OCI-LY7 (cell line): ENCODE data around the gene COG7. TPM values are rescaled to one million over a fixed set of nuclear protein-coding genes. Genes with fewer than 3 reads are reported as not detected.

Source experiments
- BruUV-seq: library from RNA; stranded (reverse); fragments of 400-500 nt; replicated peaks from 2 replicates; lab custom pipeline; 2021; lab: Mats Ljungman, UMichigan
- CTCF ChIA-PET: fragments of 300-600 bp; sonication (Branson Sonifier 250); formaldehyde crosslinking; loops from one replicate; lab custom pipeline; 2022; ENCODE audit warnings: antibody characterized with exemption; ENCODE audit not compliant: unreplicated experiment; lab: Charles Lee
- POLR2A ChIA-PET: fragments of 300-600 bp; sonication (Branson Sonifier 250); formaldehyde crosslinking; loops from one replicate; lab custom pipeline; 2022; ENCODE audit warnings: antibody characterized with exemption; lab: Charles Lee
- DNase-seq: peaks from one replicate; pipeline ENCODE4 v3.0.0-alpha.2; 2015; ENCODE audit warnings: low spot score
- H2AFZ ChIP-seq: fragments of 200-600 bp; sonication (generic), shearing (Covaris generic); 2 replicates; pipeline ENCODE4 v1.6.1; 2014; ENCODE audit warnings: mild to moderate bottlenecking, antibody characterized with exemption, low read length, moderate library complexity
- H3K27ac ChIP-seq: fragments of 200-600 bp; sonication (generic); 2 replicates; pipeline ENCODE4 v1.5.1; 2014; ENCODE audit warnings: mixed run types, low read depth, mild to moderate bottlenecking, moderate library complexity, low read length, inconsistent platforms; ENCODE audit not compliant: poor library complexity, severe bottlenecking
- H3K36me3 ChIP-seq: fragments of 200-600 bp; sonication (generic); 2 replicates; pipeline ENCODE4 v1.6.1; 2014; ENCODE audit warnings: mild to moderate bottlenecking, antibody characterized with exemption, low read length, moderate library complexity, mixed read lengths; ENCODE audit not compliant: insufficient read depth
- H3K4me1 ChIP-seq: fragments of 200-600 bp; sonication (generic); 2 replicates; pipeline ENCODE4 v1.5.1; 2014; ENCODE audit warnings: mild to moderate bottlenecking, low read length; ENCODE audit not compliant: insufficient read depth, poor library complexity, severe bottlenecking
- H3K4me2 ChIP-seq: fragments of 200-600 bp; sonication (generic); 2 replicates; pipeline ENCODE4 v1.6.1; 2014; ENCODE audit warnings: mild to moderate bottlenecking, low read length
- H3K4me3 ChIP-seq: fragments of 200-600 bp; sonication (generic); 2 replicates; pipeline ENCODE4 v1.5.1; 2014; ENCODE audit warnings: mild to moderate bottlenecking, low read depth, low read length; ENCODE audit not compliant: poor library complexity, severe bottlenecking
- H3K79me2 ChIP-seq: fragments of 200-600 bp; sonication (generic); 2 replicates; pipeline ENCODE4 v1.6.1; 2016; ENCODE audit warnings: low read depth, mild to moderate bottlenecking, low read length, moderate library complexity, mixed read lengths; ENCODE audit not compliant: insufficient read depth
- H3K9me2 ChIP-seq: fragments of 200-600 bp; sonication (generic); 2 replicates; pipeline ENCODE4 v1.6.1; 2016; ENCODE audit warnings: mild to moderate bottlenecking, low read length, mixed read lengths; ENCODE audit not compliant: insufficient read depth
- H3K9me3 ChIP-seq: fragments of 200-600 bp; sonication (generic); 2 replicates; pipeline ENCODE4 v1.6.1; 2014; ENCODE audit warnings: mild to moderate bottlenecking, mixed run types, low read length, mixed read lengths
- H4K20me1 ChIP-seq: fragments of 200-600 bp; sonication (generic); 2 replicates; pipeline ENCODE4 v1.6.1; 2014; ENCODE audit warnings: mild to moderate bottlenecking, antibody characterized with exemption, low read length, moderate library complexity, mixed read lengths; ENCODE audit not compliant: insufficient read depth
- EZH2phosphoT487 ChIP-seq: fragments of 200-600 bp; sonication (generic); IDR thresholded peaks from 2 replicates; pipeline ENCODE4 v1.6.1; 2018; ENCODE audit warnings: low read depth, borderline replicate concordance, mild to moderate bottlenecking, mixed run types, antibody characterized with exemption, low read length, moderate library complexity, mixed read lengths
- intact Hi-C: fragments of 100-400 bp; cut with micrococcal nuclease; formaldehyde crosslinking; loops from one replicate; pipeline ENCODE4 v1.10.0; 2022; ENCODE audit not compliant: unreplicated experiment
- total RNA-seq, 2 experiments: library from RNA; depleted of rRNA in 1 of 2; stranded (reverse); fragments of >200 nt in 1 of 2; shearing (Covaris generic) in 1 of 2; gene quantifications; 2 replicates each; pipeline ENCODE4 v1.2.3, GENCODE V29; 2014 to 2022
- TF ChIP-seq, protein P1 (sequence below): fragments of 200-600 bp; sonication (generic); conservative IDR thresholded peaks from 2 replicates; pipeline ENCODE4 v1.5.1; 2014; ENCODE audit warnings: mild to moderate bottlenecking, antibody characterized with exemption, low read length, moderate library complexity, mixed read lengths

COG7 gene
- total RNA-seq, 2 experiments from 2014 or later, result 11.4 to 21.0 TPM

DNA sequence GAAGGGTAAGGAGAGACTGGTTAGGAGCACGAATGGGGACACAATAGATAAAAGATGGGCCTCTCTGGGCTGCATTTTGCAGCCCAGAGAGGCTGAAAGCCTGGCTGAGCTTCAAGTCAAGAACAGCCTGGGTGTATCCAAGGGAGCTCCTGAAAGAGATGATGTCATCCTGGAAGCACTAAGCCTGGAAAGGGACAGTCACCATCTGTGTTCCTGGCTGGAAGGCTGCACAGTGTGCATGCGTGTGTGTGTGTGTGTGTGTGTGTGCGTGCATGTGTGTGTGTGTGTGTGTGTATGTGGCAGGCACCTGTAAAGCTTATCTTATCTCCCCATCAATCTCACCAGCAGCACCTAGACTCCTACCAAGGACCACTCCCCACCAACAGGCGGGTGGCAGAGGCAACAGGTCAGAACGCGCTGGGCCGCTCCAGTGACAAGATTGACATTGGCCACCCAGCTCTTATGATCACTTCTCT lies 44.1 kb downstream of the COG7 start:
- H3K27ac ChIP-seq, result no peak overlapping the region
- TF ChIP-seq EZH2phosphoT487, result no peak
- TF ChIP-seq, protein P1, sequence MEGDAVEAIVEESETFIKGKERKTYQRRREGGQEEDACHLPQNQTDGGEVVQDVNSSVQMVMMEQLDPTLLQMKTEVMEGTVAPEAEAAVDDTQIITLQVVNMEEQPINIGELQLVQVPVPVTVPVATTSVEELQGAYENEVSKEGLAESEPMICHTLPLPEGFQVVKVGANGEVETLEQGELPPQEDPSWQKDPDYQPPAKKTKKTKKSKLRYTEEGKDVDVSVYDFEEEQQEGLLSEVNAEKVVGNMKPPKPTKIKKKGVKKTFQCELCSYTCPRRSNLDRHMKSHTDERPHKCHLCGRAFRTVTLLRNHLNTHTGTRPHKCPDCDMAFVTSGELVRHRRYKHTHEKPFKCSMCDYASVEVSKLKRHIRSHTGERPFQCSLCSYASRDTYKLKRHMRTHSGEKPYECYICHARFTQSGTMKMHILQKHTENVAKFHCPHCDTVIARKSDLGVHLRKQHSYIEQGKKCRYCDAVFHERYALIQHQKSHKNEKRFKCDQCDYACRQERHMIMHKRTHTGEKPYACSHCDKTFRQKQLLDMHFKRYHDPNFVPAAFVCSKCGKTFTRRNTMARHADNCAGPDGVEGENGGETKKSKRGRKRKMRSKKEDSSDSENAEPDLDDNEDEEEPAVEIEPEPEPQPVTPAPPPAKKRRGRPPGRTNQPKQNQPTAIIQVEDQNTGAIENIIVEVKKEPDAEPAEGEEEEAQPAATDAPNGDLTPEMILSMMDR, result no peak
- H3K9me3 ChIP-seq, result no peaks in the 10 kb centered on the region
- intact Hi-C loops, result no loop called here
- H4K20me1 ChIP-seq, result no peaks in the 10 kb centered on the region
- ChIA-PET CTCF (no interaction called here), POLR2A (interaction anchor here (0.7 kb wide), 1 partner anchor 178 kb away, joined by 3 read pairs; no protein-coding TSS in a partner anchor)
- H3K9me2 ChIP-seq, result no peaks in the 10 kb centered on the region
- no peak overlapping the region for H3K4me3 ChIP-seq
- no peak overlapping the region for H3K4me2 ChIP-seq
- peaks cover 19% of the 10 kb centered on the region for H3K36me3 ChIP-seq
- no peak overlapping the region for H2AFZ ChIP-seq
- no peaks in the 10 kb centered on the region for H3K79me2 ChIP-seq
- no peak for DNase-seq
- BruUV-seq, result no TSS peak
- H3K4me1 ChIP-seq, result no peaks in the 10 kb centered on the region

- peaks cover 24% of the 10 kb centered on the region for H3K36me3 ChIP-seq
- no peak overlapping the region for H3K27ac ChIP-seq
- TF ChIP-seq, protein P1, result no peak
- TF ChIP-seq EZH2phosphoT487, result no peak
- no peak overlapping the region for H2AFZ ChIP-seq
- no TSS peak for BruUV-seq
- H4K20me1 ChIP-seq, result no peaks in the 10 kb centered on the region
- ChIA-PET POLR2A (interaction anchor here (0.7 kb wide), 1 partner anchor 177 kb away, joined by 3 read pairs; no protein-coding TSS in a partner anchor), CTCF (no interaction called here)
- no peaks in the 10 kb centered on the region for H3K9me2 ChIP-seq
- no peaks in the 10 kb centered on the region for H3K9me3 ChIP-seq
- no peak overlapping the region for H3K4me2 ChIP-seq
- no peak for DNase-seq
- no peaks in the 10 kb centered on the region for H3K4me1 ChIP-seq
- H3K79me2 ChIP-seq, result no peaks in the 10 kb centered on the region
- intact Hi-C loops, result no loop called here
- no peak overlapping the region for H3K4me3 ChIP-seq
These were observed 44.7 kb downstream of the COG7 start for GRCh38 chr16:23408242-23408822.

DNA sequence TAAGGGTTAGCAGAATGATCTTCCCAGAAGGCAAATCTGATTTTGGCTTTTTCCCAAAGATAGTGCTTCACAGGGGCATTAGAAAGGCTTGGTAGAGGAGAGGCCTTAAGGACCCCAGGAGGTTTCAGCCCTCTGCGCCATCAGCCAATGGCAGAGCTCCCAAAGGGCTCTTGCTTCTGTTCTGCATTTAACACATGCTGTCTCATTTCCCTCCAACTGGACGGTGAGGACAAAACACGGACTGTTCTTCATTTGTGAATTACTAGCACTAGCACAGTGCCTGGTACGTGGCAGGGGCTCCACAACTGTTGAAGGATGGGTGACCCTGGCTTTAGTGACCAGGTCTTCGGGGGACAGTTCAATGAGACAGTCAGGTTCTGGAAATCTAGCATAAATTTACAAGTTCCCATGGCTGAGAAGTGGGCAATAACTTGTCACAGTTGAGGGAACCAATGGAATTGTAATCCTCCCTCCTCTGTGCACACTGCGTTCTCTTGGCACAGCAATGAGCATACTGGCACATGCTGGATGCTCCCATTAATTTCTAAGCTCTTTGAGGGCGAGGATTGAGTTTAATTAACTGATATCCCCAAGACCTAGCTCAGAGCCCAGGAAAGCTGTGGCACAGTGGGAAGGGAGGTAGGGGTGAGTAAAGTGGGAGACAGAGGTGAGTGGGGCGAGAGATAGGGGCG lies 45.4 kb downstream of the COG7 start:
- Histone ChIP-seq H4K20me1 (no peaks in the 10 kb centered on the region), H3K4me3 (no peak overlapping the region), H3K4me1 (no peaks in the 10 kb centered on the region), H3K9me3 (no peaks in the 10 kb centered on the region), H3K4me2 (no peak overlapping the region), H3K79me2 (no peaks in the 10 kb centered on the region), H3K27ac (no peak overlapping the region), H3K36me3 (peaks cover 24% of the 10 kb centered on the region), H2AFZ (no peak overlapping the region), H3K9me2 (no peaks in the 10 kb centered on the region)
- BruUV-seq, result no TSS peak
- TF ChIP-seq, protein P1, result no peak
- ChIA-PET CTCF (no interaction called here), POLR2A (no interaction called here)
- intact Hi-C loops, result no loop called here
- no peak for DNase-seq
